Panc1 (cell line): ENCODE measurements around the gene PRF1. TPM values are rescaled to one million over a fixed set of nuclear protein-coding genes. Genes with fewer than 3 reads are reported as not detected.

Source experiments
- ATAC-seq: fragments of 200-7000 bp; cut with Tn5 transposase; 2 replicates; pipeline ENCODE4 v1.9.1; 2020; ENCODE audit warnings: mild to moderate bottlenecking, moderate library complexity
- BruUV-seq: library from RNA; stranded (reverse); fragments of 400-500 nt; replicated peaks from 2 replicates; lab custom pipeline; 2021; lab: Mats Ljungman, UMichigan
- CTCF ChIA-PET: fragments of 300-600 bp; sonication (Branson Sonifier 250); formaldehyde crosslinking; loops from one replicate; lab custom pipeline; 2022; ENCODE audit warnings: antibody characterized with exemption; lab: Charles Lee
- POLR2A ChIA-PET: fragments of 300-600 bp; sonication (Branson Sonifier 250); formaldehyde crosslinking; loops from one replicate; lab custom pipeline; 2022; ENCODE audit warnings: antibody characterized with exemption; lab: Charles Lee
- DNase-seq: peaks from one replicate; pipeline ENCODE4 v3.0.0-alpha.2; 2010; ENCODE audit warnings: low read depth, low spot score
- H3K27ac ChIP-seq: 2 replicates; pipeline ENCODE4 v1.5.1; 2011; ENCODE audit warnings: mild to moderate bottlenecking, low read length, inconsistent platforms
- H3K27me3 ChIP-seq: fragments of 200-500 bp; sonication (Bioruptor generic); 2 replicates; pipeline ENCODE4 v1.6.0; 2014; ENCODE audit warnings: low read length, inconsistent platforms; ENCODE audit not compliant: control insufficient read depth, insufficient read depth
- H3K36me3 ChIP-seq: fragments of 200-500 bp; sonication (Bioruptor generic); 2 replicates; pipeline ENCODE4 v1.5.1; 2014; ENCODE audit warnings: inconsistent platforms, mild to moderate bottlenecking, low read length, moderate library complexity; ENCODE audit not compliant: control insufficient read depth, insufficient read depth
- H3K4me1 ChIP-seq: 2 replicates; pipeline ENCODE4 v1.5.1; 2011; ENCODE audit warnings: inconsistent platforms, mild to moderate bottlenecking, low read length, moderate library complexity; ENCODE audit not compliant: control insufficient read depth, insufficient read depth
- H3K4me3 ChIP-seq, 2 experiments: 2 replicates each; pipeline ENCODE4 v1.5.1; 2011 to 2012; ENCODE audit warnings: low read depth in 2 of 2, low read length in 2 of 2, mild to moderate bottlenecking in 2 of 2, inconsistent platforms in 1 of 2, moderate library complexity in 1 of 2
- H3K9me3 ChIP-seq: fragments of 200-500 bp; sonication (Bioruptor generic); 2 replicates; pipeline ENCODE4 v1.5.1; 2014; ENCODE audit warnings: low read depth, mild to moderate bottlenecking, inconsistent platforms, low read length, moderate library complexity; ENCODE audit not compliant: control insufficient read depth, insufficient read depth
- CTCF ChIP-seq: fragments of 450-650 bp; IDR thresholded peaks from 2 replicates; pipeline ENCODE4 v1.5.1; 2017; ENCODE audit warnings: mild to moderate bottlenecking
- POLR2AphosphoS5 ChIP-seq: IDR thresholded peaks from 2 replicates; pipeline ENCODE4 v1.6.1; 2012; ENCODE audit warnings: mild to moderate bottlenecking, low read depth, low read length, moderate library complexity
- REST ChIP-seq, 2 experiments: IDR thresholded peaks; 2 replicates each; pipeline ENCODE4 v1.6.1; 2011 to 2012; ENCODE audit warnings: low read depth in 2 of 2, control low read depth in 1 of 2, low read length in 1 of 2, mild to moderate bottlenecking in 1 of 2, moderate library complexity in 1 of 2; ENCODE audit not compliant: insufficient read depth in 1 of 2
- SIN3A ChIP-seq: IDR thresholded peaks from 2 replicates; pipeline ENCODE4 v1.6.1; 2012; ENCODE audit warnings: low read depth, mild to moderate bottlenecking, low read length, moderate library complexity, borderline replicate concordance; ENCODE audit not compliant: insufficient read depth
- TCF7L2 ChIP-seq: IDR thresholded peaks from 2 replicates; pipeline ENCODE4 v1.6.1; 2011; ENCODE audit warnings: mild to moderate bottlenecking, low read depth, low read length, inconsistent platforms
- in situ Hi-C: cut with HindIII; loops from 2 replicates; pipeline ENCODE4 v1.10.0; 2016; ENCODE audit warnings: low sequenced_read_pairs, low pct_unique_long_range_greater_than_20kb
- intact Hi-C: fragments of 100-400 bp; cut with micrococcal nuclease; formaldehyde crosslinking; loops from one replicate; pipeline ENCODE4 v1.10.0; 2022; ENCODE audit not compliant: unreplicated experiment
- total RNA-seq: library from RNA; stranded (reverse); gene quantifications from one replicate; pipeline ENCODE4 v1.2.1, GENCODE V29; 2021; ENCODE audit not compliant: unreplicated experiment

The PRF1 gene
- total RNA-seq, 1 experiment from 2014 or later = not detected

GRCh38 chr10:70549351-70549961 is 53.1 kb downstream of the PRF1 start:
- H3K27ac ChIP-seq = no peak overlapping the region
- no peak for TF ChIP-seq REST (IDR thresholded peaks at IDR 0.05; ENCODE audit: insufficient read depth in 1 of 2, low read depth in 2 of 2, low read length in 1 of 2)
- no peak for TF ChIP-seq SIN3A
- TF ChIP-seq POLR2AphosphoS5 = no peak
- TF ChIP-seq TCF7L2 = no peak
- TF ChIP-seq CTCF = no peak
- ATAC-seq (peak; percentile 69), DNase-seq (no peak)
- H3K27me3 ChIP-seq = no peaks in the 10 kb centered on the region
- no peaks in the 10 kb centered on the region for H3K9me3 ChIP-seq
- no peak overlapping the region for H3K4me3 ChIP-seq
- ChIA-PET CTCF (interaction anchor here (0.7 to 1.6 kb wide), 7 partner anchors 10 to 212 kb away, joined by 3 to 12 read pairs (median 4); no protein-coding TSS in a partner anchor), POLR2A (no interaction called here)
- in situ Hi-C loops (no loop called here), intact Hi-C loops (no loop called here)
- BruUV-seq = no TSS peak
- H3K4me1 ChIP-seq = no peaks in the 10 kb centered on the region
- no peaks in the 10 kb centered on the region for H3K36me3 ChIP-seq

Other genes with a start within 250 kb of the PRF1 start
- gene LRRC20, start 220.1 kb downstream of the PRF1 start, total RNA-seq = 39.3 TPM
- 48.2 TPM for gene EIF4EBP2, start 198.6 kb downstream of the PRF1 start, total RNA-seq
- gene NODAL, start 161.1 kb downstream of the PRF1 start, total RNA-seq = not detected
- 3.0 TPM for gene PALD1, start 124.0 kb downstream of the PRF1 start, total RNA-seq
- 0.67 TPM for gene ADAMTS14, start 69.8 kb upstream of the PRF1 start, total RNA-seq
- gene TBATA, start 182.6 kb upstream of the PRF1 start, total RNA-seq = not detected
- 103 TPM for gene SGPL1, start 213.2 kb upstream of the PRF1 start, total RNA-seq